EL (cell line): Measurements from ENCODE around the gene MCM3AP.
"Not testable (repeated sequence)": the region's sequence is repeated elsewhere in the genome, so short reads cannot be mapped to it uniquely, and the experiment has no call there.

Source experiments
- DNase-seq: peaks from one replicate; pipeline ENCODE4 v3.0.0-alpha.2; 2016

MCM3AP gene

DNA sequence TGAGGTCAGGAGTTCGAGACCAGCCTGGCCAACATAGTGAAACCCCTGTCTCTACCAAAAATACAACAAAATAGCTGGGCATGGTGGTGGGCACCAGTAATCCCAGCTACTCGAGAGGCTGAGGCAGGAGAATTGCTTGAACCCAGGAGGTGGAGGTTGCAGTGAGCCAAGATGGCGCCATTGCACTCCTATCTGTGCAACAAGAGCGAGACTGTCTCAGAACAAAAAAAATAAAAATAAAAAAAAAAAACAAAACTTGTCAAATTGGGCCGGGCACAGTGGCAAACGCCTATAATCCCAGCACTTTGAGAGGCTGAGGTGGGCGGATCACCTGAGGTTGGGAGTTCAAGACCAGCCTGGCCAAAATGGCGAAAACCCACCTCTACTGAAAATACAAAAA lies 24.8 kb upstream of the MCM3AP start:
- DNase-seq, result not testable (repeated sequence)

- DNase-seq, result no peak
Observed at GRCh38 chr21:46308431-46308830, 23.0 kb upstream of the MCM3AP start.

DNA sequence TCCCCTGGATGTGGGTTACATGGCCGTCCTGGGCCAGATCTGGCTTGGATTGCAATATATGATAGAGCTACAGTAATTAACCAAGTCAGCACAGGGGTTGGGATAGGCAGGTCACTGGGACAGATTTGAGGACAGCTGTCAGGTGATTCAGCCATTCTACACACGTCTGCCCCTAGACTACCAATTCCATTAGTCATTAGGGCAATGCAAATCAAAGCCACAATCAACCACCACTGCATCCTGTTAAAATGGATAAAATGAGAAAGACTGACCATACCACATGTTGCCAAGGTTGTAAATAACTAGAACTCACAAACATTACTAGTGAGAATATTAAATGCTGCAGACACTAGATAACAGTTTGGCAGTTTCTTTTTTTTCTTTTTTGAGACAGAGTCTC lies 22.2 kb upstream of the MCM3AP start:
- peak; percentile 76 for DNase-seq

GRCh38 chr21:46304955-46305354 lies 19.5 kb upstream of the MCM3AP start:
- DNase-seq, result no peak

DNA sequence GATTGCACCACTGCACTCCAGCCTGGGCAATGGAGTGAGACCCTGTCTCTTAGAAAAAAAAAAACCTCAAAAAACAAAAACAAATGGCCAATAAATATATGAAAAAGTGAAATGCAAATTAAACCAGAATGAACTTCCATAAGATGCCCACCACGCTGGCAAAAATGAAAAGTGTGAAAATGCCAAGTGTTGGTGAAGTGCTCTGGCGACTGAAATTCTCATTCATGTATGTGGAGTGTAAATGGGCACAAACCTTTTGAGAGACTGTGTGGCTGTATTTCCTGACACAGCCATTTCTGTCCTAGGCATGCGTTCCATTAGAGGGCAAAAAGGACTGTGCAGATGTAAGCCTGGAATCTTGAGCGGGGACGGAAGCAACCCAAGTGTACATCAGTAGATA lies 19.0 kb upstream of the MCM3AP start:
- DNase-seq, result no peak

DNA sequence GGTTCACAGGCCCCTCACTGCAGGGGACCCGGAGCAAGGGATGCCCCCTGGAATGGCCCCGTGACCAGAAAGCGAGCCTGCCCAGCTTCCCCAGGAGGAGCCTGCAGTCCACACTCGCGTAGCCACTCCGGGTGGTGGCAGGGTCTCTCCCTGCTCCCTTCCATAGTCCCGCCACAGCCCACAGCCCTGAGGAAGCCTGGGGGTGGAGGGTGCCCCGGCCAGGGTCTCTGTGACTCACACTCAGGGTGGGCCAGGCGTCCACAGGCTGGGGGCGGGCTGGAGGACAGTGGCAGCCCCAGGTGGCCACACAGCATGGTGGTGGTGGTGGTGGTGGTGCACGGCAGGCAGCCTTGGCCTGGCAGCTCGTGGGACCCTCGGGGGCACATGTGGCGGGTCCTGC lies 16.3 kb upstream of the MCM3AP start:
- DNase-seq, result no peak

GRCh38 chr21:46299167-46299566 lies 13.8 kb upstream of the MCM3AP start:
- no peak for DNase-seq

DNA sequence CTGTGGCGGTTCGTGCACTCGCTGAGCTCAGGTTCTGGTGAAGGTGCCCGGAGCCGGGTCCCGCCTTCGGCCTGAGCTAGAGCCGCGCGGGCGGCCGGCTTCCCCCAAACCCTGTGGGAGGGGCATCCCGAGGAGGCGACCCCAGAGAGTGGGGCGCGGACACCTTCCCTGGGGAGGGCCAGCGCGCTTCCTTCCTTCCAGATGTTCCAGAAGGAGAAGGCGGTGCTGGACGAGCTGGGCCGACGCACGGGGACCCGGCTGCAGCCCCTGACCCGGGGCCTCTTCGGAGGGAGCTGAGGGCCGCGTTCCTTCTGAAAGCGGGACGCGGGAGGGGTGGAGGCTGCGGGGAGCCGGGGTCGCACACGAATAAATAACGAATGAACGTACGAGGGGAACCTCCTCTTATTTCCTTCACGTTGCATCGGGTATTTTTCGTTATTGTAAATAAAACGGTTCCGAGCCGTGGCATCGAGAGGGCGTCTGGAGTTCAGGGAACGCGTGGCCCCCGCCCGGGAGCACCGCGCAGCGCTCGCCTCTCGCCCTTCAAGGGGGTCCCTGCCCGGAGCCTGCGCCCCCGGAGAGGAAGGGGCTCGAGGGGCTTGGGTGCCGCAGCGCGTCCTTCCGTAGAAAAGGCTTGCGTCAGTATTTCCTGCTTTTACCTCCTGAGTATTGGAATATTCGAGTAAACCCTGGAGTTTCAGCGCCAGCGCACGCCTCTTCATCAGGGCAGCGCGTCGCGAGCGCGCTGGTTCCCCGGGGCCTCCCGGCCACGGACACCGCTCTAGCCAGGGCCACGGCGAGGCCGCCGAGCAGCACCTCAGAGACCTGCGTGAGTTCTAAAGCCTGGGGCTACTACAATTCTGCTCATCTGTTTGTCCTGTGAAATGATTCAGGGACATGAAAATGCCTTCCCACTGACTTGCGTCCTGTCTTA lies 12.2 kb upstream of the MCM3AP start:
- DNase-seq, result no peak

GRCh38 chr21:46295996-46296752 lies 10.8 kb upstream of the MCM3AP start:
- peak; percentile 60 for DNase-seq

GRCh38 chr21:46295177-46295770 lies 9.9 kb upstream of the MCM3AP start:
- DNase-seq, result peak; percentile 56

DNA sequence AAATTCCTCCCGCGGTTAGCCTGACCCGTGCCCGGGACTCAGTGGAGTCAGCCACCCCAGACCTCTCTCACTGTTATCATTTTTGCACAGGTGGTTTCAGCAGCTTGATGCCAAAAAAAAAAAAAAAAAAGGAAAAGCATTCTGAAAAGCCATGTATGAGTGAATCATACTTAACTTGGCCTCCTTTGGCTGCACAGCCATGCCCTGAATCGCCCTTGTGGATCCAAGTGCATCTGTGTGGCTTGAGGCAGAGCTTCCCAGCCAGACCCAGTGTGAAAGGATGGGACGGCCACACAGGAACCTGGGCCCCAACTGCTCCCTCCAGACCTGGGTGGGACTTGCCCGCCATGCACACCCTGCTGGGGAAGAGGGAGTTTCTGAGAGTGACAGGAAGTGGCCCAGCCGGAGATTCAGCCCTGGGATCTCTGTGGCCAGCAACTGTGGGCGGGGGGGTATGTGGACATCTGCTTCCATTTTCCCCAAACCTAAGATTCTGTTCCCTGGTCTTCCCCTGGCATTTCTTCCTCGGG lies 9.3 kb upstream of the MCM3AP start:
- peak; percentile 56 for DNase-seq

DNA sequence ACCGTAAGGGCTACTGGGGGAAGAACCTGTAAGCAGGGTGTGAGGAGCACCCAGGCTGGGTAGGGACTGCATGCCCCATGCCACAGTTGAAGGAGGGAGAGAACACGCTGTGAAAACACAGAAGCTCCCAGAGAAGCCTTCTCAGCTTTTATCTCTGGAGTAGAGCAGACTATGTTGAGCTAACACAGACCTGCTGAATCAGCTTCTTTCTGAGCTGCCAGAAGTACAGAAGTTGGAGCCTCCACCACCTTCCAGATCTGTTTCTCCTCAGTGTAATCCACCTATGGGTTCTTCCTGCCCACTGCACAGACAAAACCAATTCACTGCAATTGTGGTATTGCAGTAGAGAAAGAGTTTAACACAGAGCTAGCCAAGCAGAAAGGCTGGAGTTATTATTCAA lies 6.2 kb upstream of the MCM3AP start:
- DNase-seq, result no peak

GRCh38 chr21:46289655-46290179 lies 4.3 kb upstream of the MCM3AP start:
- no peak for DNase-seq

DNA sequence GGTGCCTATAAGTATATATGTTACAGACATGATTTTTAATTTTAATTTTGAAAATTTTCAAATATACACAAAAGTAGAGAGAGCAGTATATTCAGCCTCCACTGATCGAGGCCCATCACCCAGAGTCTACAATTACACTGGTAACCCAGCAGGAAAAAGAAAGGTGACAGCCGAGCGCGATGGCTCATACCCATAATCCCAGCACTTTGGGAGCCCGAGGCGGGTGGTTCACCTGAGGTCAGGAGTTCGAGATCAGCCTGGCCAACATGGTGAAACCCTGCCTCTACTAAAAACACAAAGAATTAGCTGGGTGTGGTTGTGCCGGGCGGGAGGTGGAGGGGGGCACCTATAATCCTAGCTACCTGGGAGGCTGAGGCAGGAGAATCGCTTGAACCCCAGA lies 2.1 kb upstream of the MCM3AP start:
- no peak for DNase-seq

DNA sequence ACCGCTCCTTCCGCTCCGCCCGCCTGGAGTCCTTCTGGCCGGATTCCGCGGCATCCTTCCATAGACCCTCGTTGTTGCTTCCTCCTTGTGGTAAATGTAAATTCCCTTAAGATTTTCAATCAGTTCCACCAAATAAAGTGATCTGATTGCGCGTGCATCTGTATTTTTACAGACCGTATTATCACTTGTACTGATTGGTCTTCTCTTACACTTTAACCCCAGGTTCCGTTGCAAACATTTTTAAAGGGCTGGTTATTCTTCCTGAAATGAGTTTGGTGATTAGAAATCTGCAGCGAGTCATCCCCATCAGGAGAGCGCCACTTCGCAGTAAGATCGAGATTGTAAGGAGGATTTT lies 1.2 kb upstream of the MCM3AP start:
- DNase-seq, result no peak

- DNase-seq, result peak; percentile 92
Observed at GRCh38 chr21:46285761-46286647, 593 bp upstream of the MCM3AP start, which contains the start of gene YBEY. Gene YBEY (plus strand): TSS chr21:46286342. CDS start chr21:46286914, 572 bp downstream.

- DNase-seq, result no peak
Observed at GRCh38 chr21:46284733-46285132, 678 bp downstream of the MCM3AP start.

GRCh38 chr21:46284077-46284644 lies 1.2 kb downstream of the MCM3AP start:
- DNase-seq, result no peak

DNA sequence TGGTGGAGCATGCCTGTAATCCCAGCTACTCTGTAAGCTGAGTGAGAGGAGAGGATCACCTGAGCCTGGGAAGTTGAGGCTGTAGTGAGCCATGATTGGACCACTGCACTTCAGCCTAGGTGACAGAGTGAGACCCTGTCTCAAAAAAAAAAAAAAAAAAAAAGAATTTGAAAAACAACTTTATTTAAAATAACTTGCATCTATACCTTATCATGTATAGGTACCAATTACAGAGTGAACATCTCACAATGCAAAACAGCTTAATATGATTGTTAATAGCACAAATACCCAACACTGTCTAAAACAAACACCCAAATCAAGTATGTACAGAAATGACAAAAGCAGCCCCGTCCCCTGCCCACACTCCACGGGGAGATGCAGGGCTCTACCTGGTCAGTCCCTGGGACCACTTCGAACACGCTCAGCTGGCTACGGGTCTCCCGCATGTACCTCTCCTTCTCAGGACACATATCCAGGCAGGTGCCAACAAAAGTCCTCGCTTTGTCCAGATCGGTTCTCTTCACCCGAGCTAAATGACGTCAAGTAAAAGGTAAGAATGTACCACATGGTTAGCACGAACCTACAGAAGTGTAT lies 10.5 kb downstream of the MCM3AP start:
- DNase-seq, result no peak

DNA sequence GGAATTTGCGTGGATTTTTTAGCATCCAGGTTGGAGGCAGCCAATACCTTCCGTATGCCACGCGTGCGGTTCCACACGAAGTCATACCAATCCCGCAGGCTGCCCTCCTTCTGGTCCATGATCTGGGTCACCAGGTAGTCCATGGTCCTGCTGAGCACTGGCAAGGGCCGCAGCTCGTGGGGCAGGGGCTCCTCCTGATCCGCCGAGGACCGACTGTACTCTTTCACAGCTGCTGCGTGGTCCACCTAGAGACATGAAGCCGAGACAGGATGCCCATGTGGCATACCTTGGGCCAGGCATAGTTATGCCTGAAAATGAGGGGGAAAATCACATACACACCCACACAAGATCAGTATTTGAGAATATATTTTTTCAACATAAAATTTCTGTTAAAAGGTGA lies 12.1 kb downstream of the MCM3AP start:
- DNase-seq, result no peak

- no peak for DNase-seq
Observed at GRCh38 chr21:46269466-46269865, 15.9 kb downstream of the MCM3AP start.
